CD4-positive, alpha-beta T cell treated with Interleukin-10 for 1 hour (primary cell): Measurements from ENCODE around the gene SCRT2.
"Not testable (repeated sequence)": the region's sequence is repeated elsewhere in the genome, so short reads cannot be mapped to it uniquely, and the experiment has no call there.

Experiments used
- DNase-seq: peaks from one replicate; pipeline ENCODE4 v3.0.0-alpha.2; 2020

The SCRT2 gene

DNA sequence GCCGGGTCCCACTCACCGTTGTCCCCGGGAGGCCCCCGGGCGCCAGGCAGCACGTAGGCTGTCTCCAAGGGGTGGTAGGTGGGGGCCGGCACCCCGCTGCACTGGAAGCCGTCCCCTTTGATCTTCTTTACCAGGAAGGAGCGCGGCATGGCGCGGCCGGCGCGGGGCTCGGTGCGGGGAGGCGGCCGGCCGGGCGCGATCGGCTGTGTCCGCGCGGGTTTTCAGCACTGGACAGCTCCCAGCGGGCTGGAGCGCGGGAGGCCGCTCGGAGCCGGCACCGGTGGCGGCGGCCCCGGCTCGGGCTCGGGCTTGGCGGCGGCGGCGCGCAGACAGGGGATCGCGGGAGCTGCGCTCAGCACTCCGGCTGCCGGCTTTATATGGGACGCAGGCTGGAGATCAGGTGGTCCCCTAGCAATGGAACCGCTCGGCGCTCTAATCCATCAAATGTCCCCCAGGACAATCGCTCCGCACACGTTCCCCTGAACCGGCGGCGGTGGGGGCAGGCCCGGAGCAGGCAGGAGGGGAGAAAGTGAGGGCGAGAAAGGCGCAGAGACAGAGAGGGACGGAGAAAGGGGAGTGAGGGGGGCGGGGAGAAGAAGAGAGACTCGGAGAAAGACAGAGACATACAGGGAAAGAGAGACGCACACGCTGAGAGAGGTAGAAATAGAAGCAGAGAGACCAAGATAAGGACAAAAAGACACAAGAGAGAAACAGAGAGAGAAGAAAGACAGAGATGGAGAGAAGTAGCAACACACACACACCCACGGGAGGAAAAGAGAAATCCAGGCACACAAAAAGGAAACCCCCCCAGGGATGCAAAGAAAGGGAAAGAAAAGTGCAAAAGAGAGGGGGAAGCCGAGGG lies at the start of gene SCRT2:
Gene SCRT2 (minus strand): TSS at position 350 of the 862 bp plus-strand sequence. CDS start 201 bp downstream, at position 149.
- peak; percentile 59 for DNase-seq

- DNase-seq = not testable (repeated sequence)
Measured at GRCh38 chr20:724797-725196, 49.2 kb upstream of the SCRT2 start.

- no peak for DNase-seq
Measured at GRCh38 chr20:723756-724155, 48.2 kb upstream of the SCRT2 start.

- no peak for DNase-seq
Measured at GRCh38 chr20:722822-723644, 47.4 kb upstream of the SCRT2 start.

DNA sequence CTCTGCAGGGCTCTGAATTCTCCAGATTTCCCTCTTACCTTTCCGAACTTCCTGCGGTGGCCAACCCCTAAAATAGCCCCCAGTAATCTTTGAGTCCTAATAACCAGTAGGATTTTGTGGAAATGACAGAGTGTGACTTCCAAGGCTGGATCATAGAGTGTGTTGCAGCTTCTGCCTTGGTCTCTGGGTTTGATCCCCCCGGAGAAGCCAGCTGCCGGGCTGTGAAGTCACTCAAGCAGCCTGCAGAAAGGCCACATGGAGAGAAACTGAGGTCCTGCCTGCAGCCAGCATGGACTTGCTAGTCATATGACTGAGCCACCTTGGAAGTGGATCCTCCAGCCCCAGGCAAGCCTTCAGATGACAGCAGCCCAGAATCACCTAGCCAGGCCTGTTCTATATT lies 46.3 kb upstream of the SCRT2 start:
- no peak for DNase-seq

DNA sequence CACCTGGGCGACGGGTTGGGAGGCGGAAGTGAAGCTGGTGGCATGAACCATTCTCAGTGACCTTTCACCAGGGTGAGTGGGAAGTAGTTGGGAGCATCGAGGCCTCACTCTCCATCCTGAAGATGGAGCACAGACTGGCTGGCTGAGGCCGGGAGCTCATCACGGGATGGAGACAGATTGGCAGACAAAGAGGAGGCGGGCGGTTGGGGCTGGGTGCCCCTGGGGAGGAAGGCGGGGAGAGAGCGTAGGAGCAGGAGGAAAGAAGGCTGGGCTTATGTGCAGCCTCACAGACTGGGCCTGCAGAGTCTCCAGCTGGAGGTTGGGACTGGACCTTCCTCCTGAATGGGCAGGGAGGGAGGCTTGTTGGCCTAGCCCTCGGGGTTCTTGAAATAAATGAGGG lies 44.2 kb upstream of the SCRT2 start:
- no peak for DNase-seq

GRCh38 chr20:719068-719467 lies 43.5 kb upstream of the SCRT2 start:
- DNase-seq = no peak

DNA sequence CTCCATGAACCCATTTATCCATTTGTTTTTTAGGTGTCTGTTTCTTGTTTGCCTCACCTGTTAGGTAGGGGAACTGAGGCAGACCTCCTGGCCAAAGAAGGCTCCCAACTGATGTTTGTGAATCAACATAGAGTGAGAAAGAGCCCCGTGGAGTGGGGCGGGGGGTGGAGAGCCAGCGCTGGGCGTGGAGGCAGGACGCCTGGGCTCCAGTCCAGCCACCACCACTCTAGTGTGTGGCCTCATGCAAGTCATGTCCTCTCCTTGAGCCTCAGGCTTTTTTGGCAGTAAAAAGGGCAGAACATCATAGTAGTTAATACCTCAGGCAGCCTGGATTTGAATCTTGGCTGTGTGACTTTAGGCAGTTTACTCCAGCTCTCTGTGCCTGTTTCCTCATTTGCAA lies 42.2 kb upstream of the SCRT2 start:
- no peak for DNase-seq

GRCh38 chr20:717271-717670 lies 41.7 kb upstream of the SCRT2 start:
- no peak for DNase-seq

DNA sequence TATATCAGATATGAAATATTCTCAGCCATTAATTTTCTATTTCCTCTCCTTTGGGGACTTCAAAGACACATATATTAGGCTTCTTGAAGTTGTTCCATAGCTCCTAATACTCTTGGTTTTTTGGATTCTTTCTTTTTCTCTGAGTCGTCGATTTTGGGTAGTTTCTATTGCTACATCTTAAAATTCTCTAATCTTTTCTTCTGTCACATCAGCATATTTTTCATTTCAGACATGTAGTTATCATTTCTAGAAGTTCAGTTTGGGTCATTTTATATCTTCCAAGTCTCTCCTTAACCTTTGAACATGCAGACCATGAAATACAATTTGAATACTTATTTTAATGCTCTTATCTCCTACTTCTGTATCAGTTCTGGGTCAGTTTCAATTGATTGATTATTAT lies 38.9 kb upstream of the SCRT2 start:
- DNase-seq = no peak

GRCh38 chr20:711576-711975 lies 36.0 kb upstream of the SCRT2 start:
- no peak for DNase-seq

GRCh38 chr20:710780-711450 lies 35.3 kb upstream of the SCRT2 start:
- no peak for DNase-seq

- DNase-seq = no peak
Measured at GRCh38 chr20:709991-710779, 34.6 kb upstream of the SCRT2 start.

GRCh38 chr20:709423-709822 lies 33.8 kb upstream of the SCRT2 start:
- no peak for DNase-seq

DNA sequence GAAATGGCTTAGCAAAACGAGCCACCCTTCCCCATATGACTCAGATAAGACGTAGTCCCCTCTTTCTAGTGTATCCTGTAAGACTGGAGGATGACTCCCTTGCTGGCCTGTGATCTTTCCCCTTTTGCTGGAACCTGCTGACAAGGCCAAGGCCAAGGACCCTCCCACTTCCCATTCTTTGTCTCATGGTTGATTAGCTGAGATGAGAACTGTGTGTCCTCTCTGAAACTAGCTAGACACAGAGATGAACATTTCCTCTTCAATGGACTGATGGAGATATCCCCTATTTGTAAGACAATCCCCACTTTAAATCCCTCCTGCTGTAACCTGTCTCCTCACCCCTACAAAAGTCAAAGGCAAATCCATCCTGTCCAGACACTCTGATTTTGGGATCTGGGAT lies 33.4 kb upstream of the SCRT2 start:
- no peak for DNase-seq

- no peak for DNase-seq
Measured at GRCh38 chr20:707451-708110, 32.0 kb upstream of the SCRT2 start.

DNA sequence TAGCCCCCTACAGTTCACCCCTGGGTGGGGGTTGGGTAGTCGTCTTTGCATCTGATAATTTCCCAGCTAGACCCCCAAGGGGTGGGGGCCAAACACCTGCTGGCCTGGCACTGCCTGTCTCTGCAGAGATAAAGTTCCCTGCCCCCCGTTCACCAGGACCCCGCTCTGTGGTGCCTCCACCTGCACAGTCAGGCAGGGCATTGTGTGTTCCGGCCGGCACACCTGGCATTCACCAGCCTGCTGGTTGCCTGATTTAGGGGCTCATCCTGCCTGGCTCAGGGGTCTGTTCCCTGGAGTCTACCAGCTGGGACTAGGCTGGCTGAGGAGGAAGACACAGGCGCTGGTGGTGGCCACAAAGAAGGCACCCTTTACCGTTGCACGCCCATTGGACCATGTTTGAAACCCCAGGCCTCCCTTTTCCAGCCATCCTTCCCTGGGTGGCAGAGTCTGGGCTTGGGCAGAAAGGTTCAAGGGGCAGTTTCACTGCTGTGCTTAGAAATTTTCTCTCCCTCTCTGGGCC lies 30.8 kb upstream of the SCRT2 start:
- no peak for DNase-seq

- DNase-seq = no peak
Measured at GRCh38 chr20:704726-705125, 29.1 kb upstream of the SCRT2 start.

DNA sequence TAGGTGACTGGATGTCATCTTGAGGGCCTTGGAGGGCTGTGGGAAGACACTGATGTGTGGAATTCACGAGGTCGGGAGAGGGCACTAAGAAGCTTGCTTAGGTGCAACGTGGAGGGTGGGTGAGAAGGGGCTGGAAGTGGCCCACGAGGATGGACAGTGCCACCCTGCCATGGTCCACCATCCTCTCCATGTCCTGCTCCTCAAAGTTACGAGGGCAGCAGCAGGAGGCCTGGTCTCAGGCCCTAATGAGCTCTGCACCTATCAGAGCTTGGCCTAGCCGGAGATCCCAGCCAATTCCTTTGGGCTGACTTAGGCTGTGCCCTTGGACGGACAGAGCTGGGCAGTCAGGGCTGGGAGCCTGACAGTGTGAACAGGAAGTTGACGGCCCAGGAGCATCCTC lies 27.8 kb upstream of the SCRT2 start:
- DNase-seq = no peak

DNA sequence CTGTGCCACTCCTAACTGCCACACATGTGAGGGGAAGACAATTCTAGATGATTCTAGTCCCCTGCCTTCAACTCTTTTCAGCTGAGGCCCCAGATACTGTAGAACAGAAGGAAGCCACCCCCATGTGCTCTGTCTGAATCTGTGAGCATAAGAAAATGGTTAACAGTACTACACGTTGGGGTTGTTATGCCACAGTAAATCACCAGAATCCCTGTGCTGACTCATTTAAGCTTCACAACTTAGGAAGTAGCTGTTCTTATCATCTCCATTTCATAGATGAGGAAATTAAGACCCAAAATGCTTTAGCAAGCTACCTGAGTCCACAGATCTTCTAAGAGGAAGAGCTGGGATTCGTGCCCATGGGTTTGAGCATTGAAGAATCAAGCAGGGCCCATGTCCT lies 27.4 kb upstream of the SCRT2 start:
- DNase-seq = no peak

- DNase-seq = no peak
Measured at GRCh38 chr20:701401-702129, 26.0 kb upstream of the SCRT2 start.
